Astrocyte of the spinal cord (primary cell): ENCODE measurements around the gene SLC1A7.

Experiments
- DNase-seq: peaks from one replicate; pipeline ENCODE4 v3.0.0; 2011; ENCODE audit warnings: low read depth, low spot score
- H3K4me3 ChIP-seq: 2 replicates; pipeline ENCODE4 v1.5.1; 2011; ENCODE audit warnings: low read depth, mild to moderate bottlenecking, low read length, moderate library complexity
- in situ Hi-C: cut with HindIII; loops from 2 replicates; pipeline ENCODE4 v1.10.0; 2017; ENCODE audit warnings: low sequenced_read_pairs
- TF ChIP-seq, protein P1 (sequence below): IDR thresholded peaks from 2 replicates; pipeline ENCODE4 v1.5.1; 2012; ENCODE audit warnings: low read depth, mild to moderate bottlenecking, low read length, inconsistent platforms

The SLC1A7 gene

DNA sequence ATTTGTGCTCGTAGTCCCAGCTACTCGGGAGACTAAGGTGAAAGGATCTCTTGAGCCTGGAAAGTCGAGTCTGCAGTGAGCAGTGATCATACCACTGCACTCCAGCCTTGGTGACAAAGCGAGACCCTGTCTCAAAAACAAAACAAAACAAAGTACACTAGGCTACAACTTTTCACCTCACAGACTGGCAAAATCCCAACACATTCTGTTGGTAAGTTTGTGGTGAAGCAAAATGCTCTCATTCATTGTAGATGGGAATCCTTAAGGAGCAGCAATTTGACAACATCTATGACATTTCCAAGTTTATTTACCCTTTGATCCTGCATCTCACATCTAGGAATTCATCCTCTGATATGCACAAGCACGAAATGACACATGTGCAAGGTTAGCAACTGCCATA is 20.2 kb upstream of the SLC1A7 start:
- TF ChIP-seq, protein P1, sequence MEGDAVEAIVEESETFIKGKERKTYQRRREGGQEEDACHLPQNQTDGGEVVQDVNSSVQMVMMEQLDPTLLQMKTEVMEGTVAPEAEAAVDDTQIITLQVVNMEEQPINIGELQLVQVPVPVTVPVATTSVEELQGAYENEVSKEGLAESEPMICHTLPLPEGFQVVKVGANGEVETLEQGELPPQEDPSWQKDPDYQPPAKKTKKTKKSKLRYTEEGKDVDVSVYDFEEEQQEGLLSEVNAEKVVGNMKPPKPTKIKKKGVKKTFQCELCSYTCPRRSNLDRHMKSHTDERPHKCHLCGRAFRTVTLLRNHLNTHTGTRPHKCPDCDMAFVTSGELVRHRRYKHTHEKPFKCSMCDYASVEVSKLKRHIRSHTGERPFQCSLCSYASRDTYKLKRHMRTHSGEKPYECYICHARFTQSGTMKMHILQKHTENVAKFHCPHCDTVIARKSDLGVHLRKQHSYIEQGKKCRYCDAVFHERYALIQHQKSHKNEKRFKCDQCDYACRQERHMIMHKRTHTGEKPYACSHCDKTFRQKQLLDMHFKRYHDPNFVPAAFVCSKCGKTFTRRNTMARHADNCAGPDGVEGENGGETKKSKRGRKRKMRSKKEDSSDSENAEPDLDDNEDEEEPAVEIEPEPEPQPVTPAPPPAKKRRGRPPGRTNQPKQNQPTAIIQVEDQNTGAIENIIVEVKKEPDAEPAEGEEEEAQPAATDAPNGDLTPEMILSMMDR: no peak
- H3K4me3 ChIP-seq: no peak overlapping the region
- DNase-seq: no peak
- in situ Hi-C loops: no loop called here

DNA sequence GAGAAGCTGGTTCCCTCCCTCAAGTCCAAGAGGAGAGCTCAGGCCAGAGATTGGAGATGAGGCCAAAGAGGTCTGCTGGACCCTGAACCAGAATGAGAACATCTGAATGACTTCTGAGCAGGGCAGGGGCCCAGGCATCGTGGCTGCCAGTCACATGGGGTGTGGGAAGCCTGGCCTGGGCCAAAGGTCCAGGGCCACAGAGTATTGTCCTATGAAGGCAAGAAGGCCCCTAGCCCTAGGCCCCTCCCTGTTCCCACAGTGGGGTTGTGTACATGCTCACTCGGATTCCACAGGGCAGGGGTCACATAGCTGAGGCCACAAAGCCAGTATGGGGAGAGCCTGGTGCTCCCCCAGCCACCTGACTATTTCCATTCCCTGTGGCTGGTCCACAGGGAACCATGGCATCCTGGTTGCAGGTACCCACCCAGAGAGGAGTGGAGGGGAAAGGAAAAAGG is 18.5 kb upstream of the SLC1A7 start:
- in situ Hi-C loops: no loop called here
- no peak for DNase-seq
- TF ChIP-seq, protein P1: no peak

DNA sequence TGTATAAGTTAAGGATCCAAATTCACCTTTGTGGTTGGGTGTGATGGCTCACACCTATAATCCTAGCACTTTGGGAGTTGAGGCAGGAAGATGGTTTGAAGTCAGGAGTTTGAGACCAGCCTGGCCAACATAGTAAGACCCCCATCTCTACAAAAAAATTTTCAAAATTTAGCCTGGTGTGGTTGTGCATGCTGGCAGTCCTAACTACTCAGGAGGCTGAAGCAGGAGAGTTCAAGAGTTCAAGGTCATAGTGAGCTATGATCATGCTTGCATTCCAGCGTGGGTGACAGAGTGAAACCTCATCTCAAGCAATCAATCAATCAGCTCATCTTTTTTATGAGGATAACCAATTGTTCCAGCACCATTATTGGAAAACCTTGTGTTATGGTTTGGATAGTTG is 16.5 kb upstream of the SLC1A7 start:
- DNase-seq: no peak
- in situ Hi-C loops: no loop called here
- H3K4me3 ChIP-seq: no peak overlapping the region
- TF ChIP-seq, protein P1: no peak

More for the DNA sequence above, 18.5 kb upstream of the SLC1A7 start:
- no peak overlapping the region for H3K4me3 ChIP-seq

DNA sequence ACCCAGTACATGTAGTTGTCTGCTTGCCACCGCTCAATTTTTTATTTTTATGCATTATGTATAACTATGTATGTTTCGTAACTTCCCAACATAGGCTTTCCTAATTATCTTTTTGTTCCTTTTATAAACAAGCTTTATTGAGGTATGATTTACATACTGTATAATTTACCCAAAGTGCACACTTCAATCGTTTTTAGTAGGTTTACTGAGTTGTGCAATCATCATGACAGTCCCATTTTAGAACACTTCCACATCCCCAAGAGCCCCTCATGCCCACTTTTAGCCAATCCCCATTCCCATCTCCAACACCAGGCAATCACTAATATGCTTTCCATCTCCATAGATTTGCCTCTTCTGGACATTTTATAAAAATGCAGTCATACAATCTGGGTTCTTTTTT is 14.3 kb upstream of the SLC1A7 start:
- in situ Hi-C loops: no loop called here

DNA sequence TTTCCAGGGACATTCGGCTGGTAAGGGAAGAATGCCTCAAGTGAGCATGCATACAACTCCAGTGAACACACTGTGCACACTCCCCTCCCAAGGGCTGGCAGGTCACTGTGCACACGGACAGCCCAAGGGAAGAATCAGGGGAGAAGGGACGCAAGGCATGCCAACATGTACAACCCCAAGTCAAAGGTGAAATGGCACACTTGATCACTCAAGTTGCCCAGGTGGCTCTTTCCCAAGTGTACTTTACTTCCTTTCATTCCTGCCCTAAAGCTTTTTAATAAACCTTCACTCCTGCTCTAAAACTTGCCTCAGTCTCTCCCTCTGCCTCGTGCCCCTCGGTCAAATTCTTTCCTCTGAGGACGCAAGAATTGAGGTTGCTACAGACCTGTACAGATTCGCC is 13.5 kb upstream of the SLC1A7 start:
- H3K4me3 ChIP-seq: no peak overlapping the region
- TF ChIP-seq, protein P1: no peak
- DNase-seq: no peak
- in situ Hi-C loops: no loop called here

More for the DNA sequence above, 14.3 kb upstream of the SLC1A7 start:
- H3K4me3 ChIP-seq: no peak overlapping the region
- no peak for DNase-seq
- TF ChIP-seq, protein P1: no peak

DNA sequence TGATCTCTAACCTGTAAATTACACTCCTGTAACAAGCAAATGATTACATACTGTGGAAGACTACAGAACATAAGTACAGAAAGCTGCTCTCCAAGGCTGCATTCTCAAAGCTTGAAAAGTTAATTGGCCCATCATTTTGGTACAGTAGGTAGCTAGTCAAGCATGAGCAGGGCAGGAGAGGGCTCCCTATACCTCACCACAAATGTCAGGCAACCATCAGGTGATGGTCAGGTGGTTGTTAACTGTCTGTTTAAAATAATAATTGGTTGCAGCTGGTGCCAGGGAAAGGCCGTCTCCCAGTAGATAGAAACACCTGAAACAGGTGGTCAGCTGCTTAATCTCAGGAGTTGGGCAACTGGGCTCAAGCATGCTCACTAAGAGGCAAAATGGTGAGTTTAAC is 13.1 kb upstream of the SLC1A7 start:
- TF ChIP-seq, protein P1: no peak
- in situ Hi-C loops: no loop called here
- no peak overlapping the region for H3K4me3 ChIP-seq
- DNase-seq: no peak
